PFSK-1 (cell line): ENCODE data around the gene PANK3.

Source experiments
- FOXP2 ChIP-seq: optimal IDR thresholded peaks from 2 replicates; pipeline ENCODE3; 2011; ENCODE audit warnings: borderline replicate concordance, control low read depth, inconsistent platforms; ENCODE audit not compliant: insufficient read depth; ENCODE audit errors: extremely low read length, extremely low read depth
- POLR2AphosphoS5 ChIP-seq: IDR thresholded peaks from 2 replicates; pipeline ENCODE4 v1.6.1; 2012; ENCODE audit warnings: low read depth, mild to moderate bottlenecking, control low read depth, low read length, moderate library complexity
- SIN3A ChIP-seq: IDR thresholded peaks from 2 replicates; pipeline ENCODE4 v1.6.1; 2012; ENCODE audit warnings: mild to moderate bottlenecking, low read length, moderate library complexity, borderline replicate concordance; ENCODE audit not compliant: insufficient read depth
- TAF1 ChIP-seq: IDR thresholded peaks from 2 replicates; pipeline ENCODE4 v1.6.1; 2012; ENCODE audit warnings: low read length, control low read depth, borderline replicate concordance; ENCODE audit not compliant: insufficient read depth
- TF ChIP-seq, protein P1 (sequence below), 2 experiments: IDR thresholded peaks; 2 replicates each; pipeline versions ENCODE4 v1.6.1 to v1.8.0; 2011 to 2012; ENCODE audit warnings: low read depth in 2 of 2, low read length in 2 of 2, control low read depth in 1 of 2, inconsistent platforms in 1 of 2, mild to moderate bottlenecking in 1 of 2, moderate library complexity in 1 of 2; ENCODE audit not compliant: insufficient read depth in 1 of 2

DNA sequence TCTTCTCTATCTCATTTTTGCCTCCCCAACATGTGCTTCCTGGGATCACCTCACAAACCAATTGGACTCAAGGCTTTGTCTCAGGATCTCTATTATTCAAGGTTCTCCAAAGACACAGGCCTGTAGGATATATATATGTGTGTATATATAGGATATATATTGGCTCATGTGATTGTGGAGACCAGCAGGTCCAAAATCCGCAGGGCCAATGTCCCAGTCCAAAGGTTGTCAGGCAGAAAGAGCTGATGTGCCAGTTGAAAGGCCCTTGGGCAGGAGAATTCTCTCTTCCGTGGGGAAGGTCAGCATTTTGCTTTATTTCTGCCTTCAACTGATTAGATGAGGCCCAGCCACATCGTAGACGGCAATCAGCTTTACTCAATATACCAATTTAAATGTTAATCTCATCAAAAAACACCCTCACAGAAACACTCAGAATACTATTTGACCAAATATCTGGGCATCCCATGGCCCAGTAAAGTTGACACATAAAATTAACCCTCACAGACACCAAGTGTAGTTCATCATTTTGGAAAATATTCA lies 51.3 kb downstream of the PANK3 start:
- TF ChIP-seq, protein P1, sequence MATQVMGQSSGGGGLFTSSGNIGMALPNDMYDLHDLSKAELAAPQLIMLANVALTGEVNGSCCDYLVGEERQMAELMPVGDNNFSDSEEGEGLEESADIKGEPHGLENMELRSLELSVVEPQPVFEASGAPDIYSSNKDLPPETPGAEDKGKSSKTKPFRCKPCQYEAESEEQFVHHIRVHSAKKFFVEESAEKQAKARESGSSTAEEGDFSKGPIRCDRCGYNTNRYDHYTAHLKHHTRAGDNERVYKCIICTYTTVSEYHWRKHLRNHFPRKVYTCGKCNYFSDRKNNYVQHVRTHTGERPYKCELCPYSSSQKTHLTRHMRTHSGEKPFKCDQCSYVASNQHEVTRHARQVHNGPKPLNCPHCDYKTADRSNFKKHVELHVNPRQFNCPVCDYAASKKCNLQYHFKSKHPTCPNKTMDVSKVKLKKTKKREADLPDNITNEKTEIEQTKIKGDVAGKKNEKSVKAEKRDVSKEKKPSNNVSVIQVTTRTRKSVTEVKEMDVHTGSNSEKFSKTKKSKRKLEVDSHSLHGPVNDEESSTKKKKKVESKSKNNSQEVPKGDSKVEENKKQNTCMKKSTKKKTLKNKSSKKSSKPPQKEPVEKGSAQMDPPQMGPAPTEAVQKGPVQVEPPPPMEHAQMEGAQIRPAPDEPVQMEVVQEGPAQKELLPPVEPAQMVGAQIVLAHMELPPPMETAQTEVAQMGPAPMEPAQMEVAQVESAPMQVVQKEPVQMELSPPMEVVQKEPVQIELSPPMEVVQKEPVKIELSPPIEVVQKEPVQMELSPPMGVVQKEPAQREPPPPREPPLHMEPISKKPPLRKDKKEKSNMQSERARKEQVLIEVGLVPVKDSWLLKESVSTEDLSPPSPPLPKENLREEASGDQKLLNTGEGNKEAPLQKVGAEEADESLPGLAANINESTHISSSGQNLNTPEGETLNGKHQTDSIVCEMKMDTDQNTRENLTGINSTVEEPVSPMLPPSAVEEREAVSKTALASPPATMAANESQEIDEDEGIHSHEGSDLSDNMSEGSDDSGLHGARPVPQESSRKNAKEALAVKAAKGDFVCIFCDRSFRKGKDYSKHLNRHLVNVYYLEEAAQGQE (IDR thresholded peaks at IDR 0.05; ENCODE audit: insufficient read depth in 1 of 2, low read depth in 2 of 2, low read length in 2 of 2): no peak
- TF ChIP-seq POLR2AphosphoS5 (no peak), TAF1 (no peak), SIN3A (no peak), FOXP2 (no peak)
